K562 (cell line): ENCODE measurements around the gene MAST4. TPM values are rescaled to one million over a fixed set of nuclear protein-coding genes. Genes with fewer than 3 reads are reported as not detected.

Experiments
- ATAC-seq: fragments of 200-7000 bp; cut with Tn5 transposase; 3 replicates; pipeline ENCODE4 v1.9.1; 2020; ENCODE audit warnings: moderate library complexity
- BruUV-seq: library from RNA; stranded (reverse); fragments of 400-500 nt; replicated peaks from 2 replicates; lab custom pipeline; 2021; lab: Mats Ljungman, UMichigan
- CTCF ChIA-PET: fragments of 300-600 bp; formaldehyde crosslinking; extraction: SDS; loops from one replicate; lab custom pipeline; 2021; ENCODE audit warnings: low intra/inter-chr PET ratio; lab: Yijun Ruan, JAX
- POLR2A ChIA-PET: fragments of 300-600, 350-650 bp; sonication (Branson Sonifier 250); formaldehyde crosslinking; extraction: SDS; loops from one replicate; lab custom pipeline; 2021; ENCODE audit warnings: antibody characterized with exemption, inconsistent platforms; lab: Yijun Ruan, JAX
- DNase-seq, 4 experiments: peaks; one replicate each; pipeline versions ENCODE4 v3.0.0 to v3.0.0-alpha.2; 2011 to 2018; ENCODE audit warnings: low spot score in 3 of 4, mixed read lengths in 3 of 4; ENCODE audit errors: extremely low read depth in 1 of 4
- FAIRE-seq: peaks from 2 replicates; lab custom pipeline; 2011; peaks lifted over from hg19 to GRCh38; lab: Jason Lieb, UNC
- H2AFZ ChIP-seq: 2 replicates; pipeline ENCODE4 v1.6.0; 2011; ENCODE audit warnings: low read depth, low read length, control low read depth, inconsistent platforms
- H3K27ac ChIP-seq: fragments of 200-600 bp; 3 replicates; pipeline ENCODE4 v1.8.0; 2011; ENCODE audit warnings: low read depth, mild to moderate bottlenecking, control low read depth, inconsistent platforms, low read length, moderate library complexity, mixed read lengths; ENCODE audit errors: extremely low read depth
- H3K27me3 ChIP-seq, 2 experiments: fragments of 300-600 bp in 1 of 2; 2 replicates in 1 of 2; 3 replicates in 1 of 2; pipeline versions ENCODE4 v1.6.0 to v1.8.0; 2011; ENCODE audit warnings: inconsistent platforms in 2 of 2, low read length in 2 of 2, mild to moderate bottlenecking in 1 of 2, mixed read lengths in 1 of 2, moderate library complexity in 1 of 2; ENCODE audit not compliant: control insufficient read depth in 2 of 2, insufficient read depth in 2 of 2
- H3K36me3 ChIP-seq: fragments of 300-600 bp; 3 replicates; pipeline ENCODE4 v1.8.0; 2011; ENCODE audit warnings: mild to moderate bottlenecking, low read length, inconsistent platforms; ENCODE audit not compliant: control insufficient read depth, insufficient read depth
- H3K4me1 ChIP-seq, 2 experiments: fragments of 200-600 bp in 1 of 2; replicated peaks in 1 of 2; 2 replicates in 1 of 2; 3 replicates in 1 of 2; pipeline versions ENCODE4 v1.5.1 to v1.8.0; 2011; ENCODE audit warnings: inconsistent platforms in 2 of 2, low read length in 2 of 2, mild to moderate bottlenecking in 1 of 2, mixed read lengths in 1 of 2, moderate library complexity in 1 of 2; ENCODE audit not compliant: control insufficient read depth in 2 of 2, insufficient read depth in 2 of 2
- H3K4me2 ChIP-seq: 2 replicates; pipeline ENCODE4 v1.6.1; 2011; ENCODE audit warnings: low read length, control low read depth, inconsistent platforms, mixed read lengths; ENCODE audit not compliant: insufficient read depth
- H3K4me3 ChIP-seq: fragments of 200-600 bp; sonication (generic), shearing (Covaris generic); 2 replicates; pipeline ENCODE4 v1.5.1; 2016; ENCODE audit warnings: control low read depth, inconsistent platforms
- H3K79me2 ChIP-seq: fragments of 200-600 bp; 3 replicates; pipeline ENCODE4 v1.8.0; 2011; ENCODE audit warnings: low read length, inconsistent platforms; ENCODE audit not compliant: control insufficient read depth, insufficient read depth
- H3K9ac ChIP-seq, 2 experiments: 2 replicates each; pipeline versions ENCODE4 v1.6.0 to v1.6.1; 2011; ENCODE audit warnings: low read depth in 2 of 2, low read length in 2 of 2, control low read depth in 1 of 2, inconsistent platforms in 1 of 2, mild to moderate bottlenecking in 1 of 2, mixed read lengths in 1 of 2; ENCODE audit not compliant: insufficient read depth in 1 of 2
- H3K9me1 ChIP-seq: one replicate; pipeline ENCODE4 v1.6.0; 2011; ENCODE audit warnings: inconsistent platforms, mild to moderate bottlenecking, low read length, moderate library complexity; ENCODE audit not compliant: control insufficient read depth, insufficient read depth
- H3K9me3 ChIP-seq: replicated peaks from 2 replicates; pipeline ENCODE4 v1.5.1; 2011; ENCODE audit warnings: low read depth, low read length, inconsistent platforms; ENCODE audit not compliant: control insufficient read depth, insufficient read depth
- H4K20me1 ChIP-seq: replicated peaks from 2 replicates; pipeline ENCODE4 v1.6.1; 2011; ENCODE audit warnings: low read length, inconsistent platforms, mixed read lengths; ENCODE audit not compliant: control insufficient read depth, insufficient read depth
- ARNT ChIP-seq, 2 experiments: fragments of 450-650 bp; IDR thresholded peaks; 2 replicates each; pipeline ENCODE4 v1.6.1; 2016; ENCODE audit warnings: mild to moderate bottlenecking in 1 of 2
- CAMTA2 ChIP-seq: fragments of 250-450 bp; sonication (Bioruptor Pico); conservative IDR thresholded peaks from 2 replicates; pipeline ENCODE4 v1.5.1; 2022
- CBFB ChIP-seq: sonication (generic); formaldehyde crosslinking; IDR thresholded peaks from 2 replicates; pipeline ENCODE4 v1.4.0; 2020; ENCODE audit warnings: mild to moderate bottlenecking, missing genetic modification reagents
- DPF2 ChIP-seq: fragments of 450-650 bp; IDR thresholded peaks from 2 replicates; pipeline ENCODE4 v1.6.1; 2016
- HMBOX1 ChIP-seq: sonication (generic); IDR thresholded peaks from 2 replicates; pipeline ENCODE4 v1.6.1; 2016
- HNRNPK ChIP-seq: fragments of 200-400 bp; formaldehyde crosslinking; IDR thresholded peaks from one replicate; pipeline ENCODE4 v1.6.1; 2018; ENCODE audit warnings: mild to moderate bottlenecking, low read depth, low read length; ENCODE audit not compliant: poor library complexity, severe bottlenecking
- HNRNPL ChIP-seq: fragments of 200-400 bp; formaldehyde crosslinking; IDR thresholded peaks from 2 replicates; pipeline ENCODE4 v1.6.1; 2017; ENCODE audit warnings: low read depth, mild to moderate bottlenecking, low read length
- JUN ChIP-seq, 2 experiments: sonication (generic) in 1 of 2; formaldehyde crosslinking in 1 of 2; IDR thresholded peaks; 2 replicates each; pipeline versions ENCODE4 v1.6.1 to v1.8.0; 2012 to 2022; ENCODE audit warnings: borderline replicate concordance in 2 of 2, mild to moderate bottlenecking in 2 of 2, improper control_type of control experiment in 1 of 2, low read depth in 1 of 2, low read length in 1 of 2, missing genetic modification reagents in 1 of 2
- PTBP1 ChIP-seq: fragments of 200-400 bp; formaldehyde crosslinking; IDR thresholded peaks from 2 replicates; pipeline ENCODE4 v1.6.1; 2017; ENCODE audit warnings: low read depth, low read length
- RAD21 ChIP-seq, 2 experiments: fragments of 250-450 bp in 1 of 2; fragments of 450-650 bp in 1 of 2; sonication (Bioruptor Pico) in 1 of 2; formaldehyde crosslinking in 1 of 2; IDR thresholded peaks in 1 of 2; conservative IDR thresholded peaks in 1 of 2; 2 replicates each; pipeline versions ENCODE4 v1.4.0 to v1.8.0; 2020 to 2022; ENCODE audit warnings: mild to moderate bottlenecking in 2 of 2, moderate library complexity in 1 of 2
- RAD51 ChIP-seq: fragments of 450-650 bp; IDR thresholded peaks from 2 replicates; pipeline ENCODE4 v1.7.1; 2016; ENCODE audit warnings: low read depth, mild to moderate bottlenecking, borderline replicate concordance
- SMARCB1 ChIP-seq: IDR thresholded peaks from 2 replicates; pipeline ENCODE4 v1.6.1; 2011; ENCODE audit warnings: improper control_type of control experiment, low read depth; ENCODE audit not compliant: insufficient read length
- SNIP1 ChIP-seq: fragments of 450-650 bp; IDR thresholded peaks from 2 replicates; pipeline ENCODE4 v1.7.1; 2017; ENCODE audit warnings: low read depth, mild to moderate bottlenecking
- TAF1 ChIP-seq: IDR thresholded peaks from 2 replicates; pipeline ENCODE4 v1.6.1; 2011; ENCODE audit warnings: mild to moderate bottlenecking, low read length, moderate library complexity; ENCODE audit not compliant: insufficient read depth, control insufficient read depth, severe bottlenecking; ENCODE audit errors: extremely low read depth
- TEAD2 ChIP-seq: fragments of 450-650 bp; IDR thresholded peaks from 2 replicates; pipeline ENCODE4 v1.6.1; 2016; ENCODE audit warnings: missing genetic modification characterization, control low read depth, missing compliant biosample characterization
- TRIM28 ChIP-seq: fragments of 450-650 bp; IDR thresholded peaks from 2 replicates; pipeline ENCODE4 v1.6.1; 2017
- WGBS: fragments of 100-300 bp; shearing (Covaris generic); methylation state at CpG from one replicate; pipeline ENCODE4 v1.1.6; 2016; ENCODE audit warnings: low coverage, mixed read lengths; ENCODE audit not compliant: insufficient coverage; ENCODE audit errors: missing lambda C conversion rate; 5-methylcytosine and 5-hydroxymethylcytosine counted together
- in situ Hi-C: fragments of 300-500 bp; cut with MboI; formaldehyde crosslinking; loops from 4 replicates; pipeline ENCODE4 v1.15.0; 2018; ENCODE audit warnings: inconsistent platforms, mixed read lengths
- intact Hi-C: fragments of 100-400 bp; cut with micrococcal nuclease; formaldehyde crosslinking; loops from 2 replicates; pipeline ENCODE4 v1.14.2; 2022
- polyA plus RNA-seq, 8 experiments: library from polyadenylated mRNA; depleted of rRNA in 4 of 8; stranded (reverse) in 5 of 8; unstranded in 3 of 8; fragments of >200 nt; fragmentation: Nextera tagmentation in 2 of 8; fragmentation: Illumina TruSeq in 1 of 8; extraction: Ambion mirVana in 2 of 8; extraction: Trizol in 1 of 8; gene quantifications; 2 replicates each; pipeline versions ENCODE4 v1.2.1 to v1.2.3, GENCODE V29; 2011 to 2014; ENCODE audit warnings: inconsistent platforms in 1 of 8, missing spikeins in 1 of 8
- total RNA-seq, 7 experiments: library from RNA; depleted of rRNA in 6 of 7; stranded (reverse); fragments of >200 nt in 6 of 7; fragmentation: Illumina TruSeq in 2 of 7; extraction: Trizol in 2 of 7; gene quantifications; 2 replicates each; pipeline versions ENCODE4 v1.2.1 to v1.2.3, GENCODE V29; 2011 to 2021; ENCODE audit warnings: low replicate concordance in 1 of 7
- TF ChIP-seq, protein P1 (sequence below): fragments of 450-650 bp; formaldehyde crosslinking; IDR thresholded peaks from 2 replicates; pipeline ENCODE4 v1.4.0; 2022; ENCODE audit warnings: missing genetic modification characterization
- TF ChIP-seq, protein P2 (sequence below): fragments of 450-650 bp; IDR thresholded peaks from 2 replicates; pipeline ENCODE4 v1.6.1; 2017; ENCODE audit warnings: antibody characterized with exemption, mild to moderate bottlenecking

The MAST4 gene
- total and polyA plus RNA-seq, 9 of the 15 experiments (the other 6 are each of a cell fraction or from before 2014, with no cell fraction given) = 0.88 to 10.1 (median 5.2) TPM

DNA sequence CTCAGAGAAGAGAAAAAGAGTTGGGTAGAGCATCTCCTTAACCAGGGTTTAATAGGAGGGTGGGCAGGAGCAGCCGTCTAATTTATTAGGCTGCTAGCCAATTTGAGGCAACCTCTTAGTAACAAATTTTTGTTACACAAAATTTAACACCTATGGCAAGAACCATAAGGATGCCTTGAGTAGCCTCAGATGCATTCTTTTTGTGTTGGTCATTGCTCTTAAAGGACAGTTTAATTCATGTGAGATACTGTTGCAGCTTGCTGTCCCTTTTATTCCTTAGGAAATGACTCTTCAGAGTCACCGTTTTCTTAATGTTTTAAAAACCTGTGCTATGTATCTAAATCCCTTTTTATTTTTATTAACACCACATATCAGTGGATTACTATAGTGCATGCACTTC, 255.1 kb downstream of the MAST4 start:
- WGBS = 3% methylated on average over 2 of the region's 2 CpGs
- TF ChIP-seq SMARCB1 = no peak
- TF ChIP-seq HMBOX1 = no peak
- no peak for TF ChIP-seq DPF2
- TF ChIP-seq RAD21 (CRISPR knock-in tag; conservative IDR thresholded peaks at IDR 0.05 in 1 of 2, IDR thresholded peaks at IDR 0.05 in 1 of 2) = no peak
- TF ChIP-seq, protein P1, sequence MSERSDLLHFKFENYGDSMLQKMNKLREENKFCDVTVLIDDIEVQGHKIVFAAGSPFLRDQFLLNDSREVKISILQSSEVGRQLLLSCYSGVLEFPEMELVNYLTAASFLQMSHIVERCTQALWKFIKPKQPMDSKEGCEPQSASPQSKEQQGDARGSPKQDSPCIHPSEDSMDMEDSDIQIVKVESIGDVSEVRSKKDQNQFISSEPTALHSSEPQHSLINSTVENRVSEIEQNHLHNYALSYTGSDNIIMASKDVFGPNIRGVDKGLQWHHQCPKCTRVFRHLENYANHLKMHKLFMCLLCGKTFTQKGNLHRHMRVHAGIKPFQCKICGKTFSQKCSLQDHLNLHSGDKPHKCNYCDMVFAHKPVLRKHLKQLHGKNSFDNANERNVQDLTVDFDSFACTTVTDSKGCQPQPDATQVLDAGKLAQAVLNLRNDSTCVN = no peak
- no peak for TF ChIP-seq CAMTA2
- TF ChIP-seq TAF1 = no peak
- TF ChIP-seq HNRNPL = no peak
- no peak for TF ChIP-seq RAD51
- no peak for TF ChIP-seq HNRNPK
- TF ChIP-seq SNIP1 = no peak
- no peak for TF ChIP-seq ARNT (IDR thresholded peaks at IDR 0.05)
- no peak for TF ChIP-seq JUN (IDR thresholded peaks at IDR 0.05; ENCODE audit: borderline replicate concordance, low read depth, low read length)
- TF ChIP-seq JUN (CRISPR knock-in tag; IDR thresholded peaks at IDR 0.05; ENCODE audit: borderline replicate concordance) = no peak
- no peak for TF ChIP-seq CBFB (CRISPR knock-in tag)
- TF ChIP-seq PTBP1 = no peak
- TF ChIP-seq, protein P2, sequence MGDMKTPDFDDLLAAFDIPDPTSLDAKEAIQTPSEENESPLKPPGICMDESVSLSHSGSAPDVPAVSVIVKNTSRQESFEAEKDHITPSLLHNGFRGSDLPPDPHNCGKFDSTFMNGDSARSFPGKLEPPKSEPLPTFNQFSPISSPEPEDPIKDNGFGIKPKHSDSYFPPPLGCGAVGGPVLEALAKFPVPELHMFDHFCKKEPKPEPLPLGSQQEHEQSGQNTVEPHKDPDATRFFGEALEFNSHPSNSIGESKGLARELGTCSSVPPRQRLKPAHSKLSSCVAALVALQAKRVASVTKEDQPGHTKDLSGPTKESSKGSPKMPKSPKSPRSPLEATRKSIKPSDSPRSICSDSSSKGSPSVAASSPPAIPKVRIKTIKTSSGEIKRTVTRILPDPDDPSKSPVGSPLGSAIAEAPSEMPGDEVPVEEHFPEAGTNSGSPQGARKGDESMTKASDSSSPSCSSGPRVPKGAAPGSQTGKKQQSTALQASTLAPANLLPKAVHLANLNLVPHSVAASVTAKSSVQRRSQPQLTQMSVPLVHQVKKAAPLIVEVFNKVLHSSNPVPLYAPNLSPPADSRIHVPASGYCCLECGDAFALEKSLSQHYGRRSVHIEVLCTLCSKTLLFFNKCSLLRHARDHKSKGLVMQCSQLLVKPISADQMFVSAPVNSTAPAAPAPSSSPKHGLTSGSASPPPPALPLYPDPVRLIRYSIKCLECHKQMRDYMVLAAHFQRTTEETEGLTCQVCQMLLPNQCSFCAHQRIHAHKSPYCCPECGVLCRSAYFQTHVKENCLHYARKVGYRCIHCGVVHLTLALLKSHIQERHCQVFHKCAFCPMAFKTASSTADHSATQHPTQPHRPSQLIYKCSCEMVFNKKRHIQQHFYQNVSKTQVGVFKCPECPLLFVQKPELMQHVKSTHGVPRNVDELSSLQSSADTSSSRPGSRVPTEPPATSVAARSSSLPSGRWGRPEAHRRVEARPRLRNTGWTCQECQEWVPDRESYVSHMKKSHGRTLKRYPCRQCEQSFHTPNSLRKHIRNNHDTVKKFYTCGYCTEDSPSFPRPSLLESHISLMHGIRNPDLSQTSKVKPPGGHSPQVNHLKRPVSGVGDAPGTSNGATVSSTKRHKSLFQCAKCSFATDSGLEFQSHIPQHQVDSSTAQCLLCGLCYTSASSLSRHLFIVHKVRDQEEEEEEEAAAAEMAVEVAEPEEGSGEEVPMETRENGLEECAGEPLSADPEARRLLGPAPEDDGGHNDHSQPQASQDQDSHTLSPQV = no peak
- TF ChIP-seq TEAD2 = no peak
- no peak for TF ChIP-seq TRIM28

More for the DNA sequence above, 255.1 kb downstream of the MAST4 start:
- Histone ChIP-seq H2AFZ (no peak overlapping the region), H3K4me2 (no peak overlapping the region), H3K79me2 (no peaks in the 10 kb centered on the region), H4K20me1 (no peaks in the 10 kb centered on the region), H3K27ac (no peak overlapping the region), H3K9me1 (no peaks in the 10 kb centered on the region), H3K36me3 (no peaks in the 10 kb centered on the region), H3K9ac (no peak overlapping the region), H3K9me3 (no peaks in the 10 kb centered on the region), H3K4me3 (no peak overlapping the region), H3K4me1 (no peaks in the 10 kb centered on the region), H3K27me3 (peaks cover 0 to 8% of the 10 kb centered on the region in 2 experiments; a peak in 3 of 5 replicates)
- no peak for DNase-seq
- ATAC-seq = no peak
- in situ Hi-C loops = no loop called here
- ChIA-PET CTCF (no interaction called here), POLR2A (interaction anchor here (0.6 kb wide), 2 partner anchors 12 to 26 kb away, joined by 3 read pairs; no protein-coding TSS in a partner anchor)
- no TSS peak for BruUV-seq
- no peak for FAIRE-seq
- intact Hi-C loops = no loop called here
